GM11168 (cell line): Measurements from ENCODE around the gene PRKD2.

ENCODE experiments used
- in situ Hi-C: fragments of 300-500 bp; cut with MboI; formaldehyde crosslinking; loops from one replicate; pipeline ENCODE4 v1.12.0; 2022; ENCODE audit warnings: low sequenced_read_pairs; ENCODE audit not compliant: unreplicated experiment

PRKD2 gene

GRCh38 chr19:46726551-46726950 lies 9.6 kb upstream of the PRKD2 start:
- in situ Hi-C loops: no loop called here

GRCh38 chr19:46725859-46726393 lies 9.0 kb upstream of the PRKD2 start:
- in situ Hi-C loops: no loop called here

- in situ Hi-C loops: no loop called here
Measured at GRCh38 chr19:46725036-46725820, 8.3 kb upstream of the PRKD2 start.

- in situ Hi-C loops: no loop called here
Measured at GRCh38 chr19:46724468-46724867, 7.6 kb upstream of the PRKD2 start.

- in situ Hi-C loops: no loop called here
Measured at GRCh38 chr19:46723471-46723870, 6.6 kb upstream of the PRKD2 start.

- in situ Hi-C loops: no loop called here
Measured at GRCh38 chr19:46723023-46723461, 6.1 kb upstream of the PRKD2 start.

- in situ Hi-C loops: no loop called here
Measured at GRCh38 chr19:46722421-46723022, 5.6 kb upstream of the PRKD2 start.

- in situ Hi-C loops: no loop called here
Measured at GRCh38 chr19:46722004-46722380, 5.1 kb upstream of the PRKD2 start.

GRCh38 chr19:46721269-46722003 lies 4.5 kb upstream of the PRKD2 start:
- in situ Hi-C loops: no loop called here

- in situ Hi-C loops: no loop called here
Measured at GRCh38 chr19:46720503-46721239, 3.8 kb upstream of the PRKD2 start.

GRCh38 chr19:46719629-46720502 lies 3.0 kb upstream of the PRKD2 start:
- in situ Hi-C loops: no loop called here

- in situ Hi-C loops: no loop called here
Measured at GRCh38 chr19:46718934-46719622, 2.2 kb upstream of the PRKD2 start.

GRCh38 chr19:46718157-46718933 lies 1.4 kb upstream of the PRKD2 start:
- in situ Hi-C loops: no loop called here

- in situ Hi-C loops: no loop called here
Measured at GRCh38 chr19:46717716-46718143, 816 bp upstream of the PRKD2 start.

GRCh38 chr19:46716672-46717033 lies 261 bp downstream of the PRKD2 start:
- in situ Hi-C loops: no loop called here

GRCh38 chr19:46715975-46716671 lies 791 bp downstream of the PRKD2 start:
- in situ Hi-C loops: no loop called here

GRCh38 chr19:46715620-46715974 lies 1.3 kb downstream of the PRKD2 start:
- in situ Hi-C loops: no loop called here
